Smooth muscle cell (in vitro differentiated cells): ENCODE results near the gene RALGAPA1. TPM values are rescaled to one million over a fixed set of nuclear protein-coding genes. Genes with fewer than 3 reads are reported as not detected.

ENCODE experiments used
- DNase-seq: peaks from one replicate; lab custom pipeline; 2025; ENCODE audit not compliant: unreplicated experiment; lab: John Stamatoyannopoulos, UW
- H2AFZ ChIP-seq: fragments of 200-600 bp; sonication (generic); 2 replicates; pipeline ENCODE4 v1.6.0; 2016; ENCODE audit warnings: antibody characterized with exemption, low read depth, mild to moderate bottlenecking
- H3F3A ChIP-seq: fragments of 200-600 bp; sonication (generic); 2 replicates; pipeline ENCODE4 v1.6.0; 2017; ENCODE audit warnings: antibody characterized with exemption, low read depth
- H3K27ac ChIP-seq: fragments of 200-600 bp; sonication (generic); 2 replicates; pipeline ENCODE4 v1.5.1; 2016; ENCODE audit warnings: low read depth, mild to moderate bottlenecking
- H3K27me3 ChIP-seq: fragments of 200-600 bp; sonication (generic); 2 replicates; pipeline ENCODE4 v1.6.1; 2016; ENCODE audit warnings: low read depth, mild to moderate bottlenecking
- H3K36me3 ChIP-seq: fragments of 200-600 bp; sonication (generic); 2 replicates; pipeline ENCODE4 v1.5.1; 2016; ENCODE audit warnings: low read depth
- H3K4me1 ChIP-seq: fragments of 200-600 bp; sonication (generic); 2 replicates; pipeline ENCODE4 v1.5.1; 2016; ENCODE audit warnings: low read depth
- H3K4me2 ChIP-seq: fragments of 200-600 bp; sonication (generic); 2 replicates; pipeline ENCODE4 v1.6.0; 2016; ENCODE audit warnings: mild to moderate bottlenecking
- H3K4me3 ChIP-seq: fragments of 200-600 bp; sonication (generic); 2 replicates; pipeline ENCODE4 v1.5.1; 2016; ENCODE audit warnings: mild to moderate bottlenecking
- H3K79me2 ChIP-seq: fragments of 200-600 bp; sonication (generic); 2 replicates; pipeline ENCODE4 v1.6.0; 2016; ENCODE audit warnings: low read depth, mild to moderate bottlenecking
- H3K9ac ChIP-seq: fragments of 200-600 bp; sonication (generic); 2 replicates; pipeline ENCODE4 v1.6.0; 2016; ENCODE audit warnings: low read depth
- H3K9me3 ChIP-seq: fragments of 200-600 bp; sonication (generic); replicated peaks from 2 replicates; pipeline ENCODE4 v1.5.1; 2016; ENCODE audit warnings: low read depth
- H4K20me1 ChIP-seq: fragments of 200-600 bp; sonication (generic); 2 replicates; pipeline ENCODE4 v1.6.0; 2016; ENCODE audit warnings: low read depth
- CTCF ChIP-seq: fragments of 200-600 bp; sonication (generic); IDR thresholded peaks from 2 replicates; pipeline ENCODE4 v1.5.1; 2017; ENCODE audit warnings: borderline replicate concordance, mild to moderate bottlenecking, antibody characterized with exemption; ENCODE audit not compliant: insufficient read depth, poor library complexity, severe bottlenecking
- WGBS: methylation state at CpG from one replicate; pipeline ENCODE4 v1.1.7; 2016; ENCODE audit warnings: low lambda C conversion rate; 5-methylcytosine and 5-hydroxymethylcytosine counted together
- polyA plus RNA-seq: library from polyadenylated mRNA; unstranded; fragments of >200 nt; fragmentation: Nextera tagmentation; extraction: Ambion mirVana; gene quantifications from 2 replicates; pipeline ENCODE4 v1.2.1, GENCODE V29; 2016
- total RNA-seq: library from RNA; depleted of rRNA; stranded (reverse); fragments of >200 nt; gene quantifications from 2 replicates; pipeline ENCODE4 v1.2.3, GENCODE V29; 2014

Gene RALGAPA1
- total and polyA plus RNA-seq, 2 experiments from 2014 or later = 5.4 to 25.4 TPM

GRCh38 chr14:35534208-35534872 lies 274.8 kb downstream of the RALGAPA1 start:
- Histone ChIP-seq H3K4me1 (peaks cover 12% of the 10 kb centered on the region), H3K4me3 (peak overlapping the region; percentile 64), H3K79me2 (no peaks in the 10 kb centered on the region), H3K4me2 (peak overlapping the region; percentile 99), H3K27ac (no peak overlapping the region), H2AFZ (peak overlapping the region; percentile 80), H3K9ac (no peak overlapping the region), H3F3A (no peaks in the 10 kb centered on the region), H4K20me1 (peaks cover 6% of the 10 kb centered on the region), H3K36me3 (no peaks in the 10 kb centered on the region), H3K27me3 (peaks cover 82% of the 10 kb centered on the region), H3K9me3 (no peaks in the 10 kb centered on the region)
- no peak for TF ChIP-seq CTCF
- WGBS = 9% methylated on average over 61 of the region's 77 CpGs
- DNase-seq = no peak

- Histone ChIP-seq H3K4me2 (peak within 1 kb of the TSS; percentile 99), H3K4me3 (peak within 1 kb of the TSS; percentile 64), H4K20me1 (peaks cover 6% of the 10 kb centered on the region), H2AFZ (peak within 1 kb of the TSS; percentile 80), H3K79me2 (no peaks in the 10 kb centered on the region), H3K9me3 (no peaks in the 10 kb centered on the region), H3K27me3 (peaks cover 90% of the 10 kb centered on the region), H3K9ac (no peak within 1 kb of the TSS), H3K27ac (no peak within 1 kb of the TSS), H3K4me1 (peaks cover 12% of the 10 kb centered on the region), H3F3A (no peaks in the 10 kb centered on the region), H3K36me3 (no peaks in the 10 kb centered on the region)
- under 1% methylated on average over 82 of the region's 100 CpGs for WGBS
- no peak for TF ChIP-seq CTCF
- peak; percentile 13 for DNase-seq
These were observed 275.5 kb downstream of the RALGAPA1 start, which contains the start of gene INSM2 for GRCh38 chr14:35533357-35534207. INSM2 (plus strand) TSS chr14:35534164; CDS start chr14:35534253, 89 bp downstream.

- no peaks in the 10 kb centered on the region for H3K36me3 ChIP-seq
These were observed 276.2 kb downstream of the RALGAPA1 start for GRCh38 chr14:35532783-35533356.

More at GRCh38 chr14:35532783-35533356, 276.2 kb downstream of the RALGAPA1 start:
- H3K9ac ChIP-seq = no peak overlapping the region
- no peaks in the 10 kb centered on the region for H3F3A ChIP-seq
- H3K9me3 ChIP-seq = no peaks in the 10 kb centered on the region
- peaks cover 6% of the 10 kb centered on the region for H4K20me1 ChIP-seq
- peak overlapping the region; percentile 99 for H3K4me2 ChIP-seq
- WGBS = 23% methylated on average over 6 of the region's 6 CpGs
- no peak overlapping the region for H2AFZ ChIP-seq
- H3K4me3 ChIP-seq = peak overlapping the region; percentile 64
- H3K79me2 ChIP-seq = no peaks in the 10 kb centered on the region
- DNase-seq = no peak
- H3K4me1 ChIP-seq = peaks cover 12% of the 10 kb centered on the region
- TF ChIP-seq CTCF = no peak
- no peak overlapping the region for H3K27ac ChIP-seq
- peaks cover 97% of the 10 kb centered on the region for H3K27me3 ChIP-seq
